Astrocyte (in vitro differentiated cells and primary cell): ENCODE results near the gene KIAA1671. TPM values are rescaled to one million over a fixed set of nuclear protein-coding genes. Genes with fewer than 3 reads are reported as not detected.

Experiments used
- DNase-seq: peaks from one replicate; pipeline ENCODE4 v3.0.0-alpha.2; 2010; ENCODE audit warnings: low read depth
- FAIRE-seq: peaks from 2 replicates; lab custom pipeline; 2011; peaks lifted over from hg19 to GRCh38; lab: Jason Lieb, UNC
- H2AFZ ChIP-seq: 2 replicates; pipeline ENCODE4 v1.6.0; 2012; ENCODE audit warnings: low read depth, low read length, inconsistent platforms
- H3K27ac ChIP-seq: 2 replicates; pipeline ENCODE4 v1.5.1; 2011; ENCODE audit warnings: low read depth, low read length, inconsistent platforms
- H3K27me3 ChIP-seq: 2 replicates; pipeline ENCODE4 v1.6.0; 2011; ENCODE audit warnings: low read length, inconsistent platforms; ENCODE audit not compliant: insufficient read depth
- H3K36me3 ChIP-seq: 2 replicates; pipeline ENCODE4 v1.5.1; 2011; ENCODE audit warnings: low read length, inconsistent platforms; ENCODE audit not compliant: insufficient read depth
- H3K4me1 ChIP-seq: 2 replicates; pipeline ENCODE4 v1.5.1; 2011; ENCODE audit warnings: low read length, inconsistent platforms; ENCODE audit not compliant: insufficient read depth
- H3K4me2 ChIP-seq: 2 replicates; pipeline ENCODE4 v1.6.0; 2012; ENCODE audit warnings: low read length, inconsistent platforms
- H3K4me3 ChIP-seq: 2 replicates; pipeline ENCODE4 v1.5.1; 2011; ENCODE audit warnings: low read depth, mild to moderate bottlenecking, low read length, inconsistent platforms; ENCODE audit not compliant: insufficient read depth
- H3K79me2 ChIP-seq: 2 replicates; pipeline ENCODE4 v1.6.0; 2012; ENCODE audit warnings: mild to moderate bottlenecking, low read length, inconsistent platforms; ENCODE audit not compliant: insufficient read depth
- H3K9ac ChIP-seq: 2 replicates; pipeline ENCODE4 v1.6.0; 2012; ENCODE audit warnings: mild to moderate bottlenecking, low read length, inconsistent platforms
- H3K9me3 ChIP-seq: 2 replicates; pipeline ENCODE4 v1.5.1; 2012; ENCODE audit warnings: low read depth, mild to moderate bottlenecking, low read length, inconsistent platforms; ENCODE audit not compliant: insufficient read depth
- H4K20me1 ChIP-seq: 2 replicates; pipeline ENCODE4 v1.6.0; 2012; ENCODE audit warnings: low read length, inconsistent platforms; ENCODE audit not compliant: insufficient read depth
- H3K27ac Mint-ChIP-seq: one replicate; pipeline ENCODE4 v1.8.0; 2021; ENCODE audit warnings: mild to moderate bottlenecking, mixed read lengths; ENCODE audit not compliant: unreplicated experiment
- H3K27me3 Mint-ChIP-seq: one replicate; pipeline ENCODE4 v1.8.0; 2021; ENCODE audit warnings: low read depth, mixed read lengths; ENCODE audit not compliant: unreplicated experiment
- H3K36me3 Mint-ChIP-seq: one replicate; pipeline ENCODE4 v1.8.0; 2021; ENCODE audit warnings: low read depth, mixed read lengths; ENCODE audit not compliant: unreplicated experiment
- H3K4me1 Mint-ChIP-seq: one replicate; pipeline ENCODE4 v1.8.0; 2021; ENCODE audit warnings: low read depth, mixed read lengths; ENCODE audit not compliant: unreplicated experiment
- H3K4me3 Mint-ChIP-seq: one replicate; pipeline ENCODE4 v1.8.0; 2021; ENCODE audit warnings: mild to moderate bottlenecking, moderate library complexity, mixed read lengths; ENCODE audit not compliant: unreplicated experiment
- H3K9me3 Mint-ChIP-seq: one replicate; pipeline ENCODE4 v1.8.0; 2021; ENCODE audit warnings: mild to moderate bottlenecking, mixed read lengths; ENCODE audit not compliant: unreplicated experiment
- EZH2 ChIP-seq: IDR thresholded peaks from 2 replicates; pipeline ENCODE4 v1.6.1; 2012; ENCODE audit warnings: mild to moderate bottlenecking, low read length, inconsistent platforms; ENCODE audit not compliant: insufficient read depth
- total RNA-seq: library from RNA; stranded (reverse); gene quantifications from 2 replicates; pipeline ENCODE4 v1.2.1, GENCODE V29; 2021
- TF ChIP-seq, protein P1 (sequence below): IDR thresholded peaks from 2 replicates; pipeline ENCODE4 v1.5.1; 2011; ENCODE audit warnings: low read depth, mild to moderate bottlenecking, inconsistent platforms, low read length, moderate library complexity; ENCODE audit not compliant: insufficient read depth

KIAA1671 gene
- total RNA-seq, 1 donor from 2014 or later, result 28.4 TPM

DNA sequence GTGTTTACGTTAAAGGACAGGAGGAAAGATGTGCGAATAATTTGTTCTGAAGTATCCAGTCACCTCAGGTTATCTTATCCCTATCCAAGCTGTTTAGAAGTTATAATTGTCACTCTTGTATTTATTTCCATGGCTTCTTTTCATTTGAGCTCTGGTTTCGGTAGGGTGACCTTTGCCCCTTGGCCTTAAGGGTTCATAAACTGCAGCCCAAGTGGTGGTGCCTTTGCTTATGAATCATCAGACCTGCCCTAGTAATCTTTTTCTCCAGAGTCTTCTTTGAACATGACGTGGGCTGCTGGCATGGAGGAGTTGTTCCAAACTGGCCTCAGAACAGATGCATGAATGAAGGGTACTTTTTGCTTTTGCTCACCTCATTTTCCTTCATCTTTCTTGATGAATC, 240.6 kb downstream of the KIAA1671 start:
- peaks cover 11% of the 10 kb centered on the region for H3K36me3 Mint-ChIP-seq
- no peaks in the 10 kb centered on the region for H3K27me3 Mint-ChIP-seq
- DNase-seq (no peak), FAIRE-seq (no peak)
- no peaks in the 10 kb centered on the region for H3K4me1 Mint-ChIP-seq
- Histone ChIP-seq H3K27ac (no peak overlapping the region), H3K9me3 (no peaks in the 10 kb centered on the region), H3K27me3 (no peaks in the 10 kb centered on the region), H3K4me2 (no peak overlapping the region), H3K4me1 (no peaks in the 10 kb centered on the region), H4K20me1 (no peaks in the 10 kb centered on the region), H3K4me3 (no peak overlapping the region), H3K9ac (no peak overlapping the region), H3K79me2 (no peaks in the 10 kb centered on the region), H3K36me3 (no peaks in the 10 kb centered on the region), H2AFZ (no peak overlapping the region)
- H3K9me3 Mint-ChIP-seq, result no peaks in the 10 kb centered on the region
- H3K4me3 Mint-ChIP-seq, result no peak overlapping the region
- TF ChIP-seq EZH2, result no peak
- TF ChIP-seq, protein P1, sequence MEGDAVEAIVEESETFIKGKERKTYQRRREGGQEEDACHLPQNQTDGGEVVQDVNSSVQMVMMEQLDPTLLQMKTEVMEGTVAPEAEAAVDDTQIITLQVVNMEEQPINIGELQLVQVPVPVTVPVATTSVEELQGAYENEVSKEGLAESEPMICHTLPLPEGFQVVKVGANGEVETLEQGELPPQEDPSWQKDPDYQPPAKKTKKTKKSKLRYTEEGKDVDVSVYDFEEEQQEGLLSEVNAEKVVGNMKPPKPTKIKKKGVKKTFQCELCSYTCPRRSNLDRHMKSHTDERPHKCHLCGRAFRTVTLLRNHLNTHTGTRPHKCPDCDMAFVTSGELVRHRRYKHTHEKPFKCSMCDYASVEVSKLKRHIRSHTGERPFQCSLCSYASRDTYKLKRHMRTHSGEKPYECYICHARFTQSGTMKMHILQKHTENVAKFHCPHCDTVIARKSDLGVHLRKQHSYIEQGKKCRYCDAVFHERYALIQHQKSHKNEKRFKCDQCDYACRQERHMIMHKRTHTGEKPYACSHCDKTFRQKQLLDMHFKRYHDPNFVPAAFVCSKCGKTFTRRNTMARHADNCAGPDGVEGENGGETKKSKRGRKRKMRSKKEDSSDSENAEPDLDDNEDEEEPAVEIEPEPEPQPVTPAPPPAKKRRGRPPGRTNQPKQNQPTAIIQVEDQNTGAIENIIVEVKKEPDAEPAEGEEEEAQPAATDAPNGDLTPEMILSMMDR, result no peak
- no peak overlapping the region for H3K27ac Mint-ChIP-seq

- no peaks in the 10 kb centered on the region for H3K27me3 ChIP-seq
- no peaks in the 10 kb centered on the region for H3K36me3 ChIP-seq
- Mint-ChIP-seq H3K4me3 (no peak overlapping the region), H3K27me3 (no peaks in the 10 kb centered on the region), H3K9me3 (no peaks in the 10 kb centered on the region), H3K4me1 (no peaks in the 10 kb centered on the region), H3K27ac (no peak overlapping the region), H3K36me3 (peaks cover 12% of the 10 kb centered on the region)
- FAIRE-seq (no peak), DNase-seq (no peak)
- no peak overlapping the region for H2AFZ ChIP-seq
- H3K4me2 ChIP-seq, result no peak overlapping the region
- no peak overlapping the region for H3K9ac ChIP-seq
- H3K4me3 ChIP-seq, result no peak overlapping the region
- H3K27ac ChIP-seq, result no peak overlapping the region
- H3K4me1 ChIP-seq, result no peaks in the 10 kb centered on the region
- no peaks in the 10 kb centered on the region for H3K79me2 ChIP-seq
- TF ChIP-seq EZH2, result no peak
- TF ChIP-seq, protein P1, result no peak
- H3K9me3 ChIP-seq, result no peaks in the 10 kb centered on the region
- H4K20me1 ChIP-seq, result no peaks in the 10 kb centered on the region
Measured at GRCh38 chr22:25193548-25193947, 241.0 kb downstream of the KIAA1671 start.

- Histone ChIP-seq H3K4me1 (no peaks in the 10 kb centered on the region), H3K36me3 (no peaks in the 10 kb centered on the region), H3K27ac (no peak overlapping the region), H3K9ac (no peak overlapping the region), H4K20me1 (no peaks in the 10 kb centered on the region), H3K9me3 (no peaks in the 10 kb centered on the region), H3K4me3 (no peak overlapping the region), H3K4me2 (no peak overlapping the region), H3K79me2 (no peaks in the 10 kb centered on the region), H2AFZ (no peak overlapping the region), H3K27me3 (no peaks in the 10 kb centered on the region)
- H3K27ac Mint-ChIP-seq, result no peak overlapping the region
- no peaks in the 10 kb centered on the region for H3K9me3 Mint-ChIP-seq
- TF ChIP-seq, protein P1, result no peak
- TF ChIP-seq EZH2, result no peak
- DNase-seq (no peak), FAIRE-seq (no peak)
- H3K4me1 Mint-ChIP-seq, result peaks cover 4% of the 10 kb centered on the region
- no peak overlapping the region for H3K4me3 Mint-ChIP-seq
- H3K36me3 Mint-ChIP-seq, result peaks cover 11% of the 10 kb centered on the region
- no peaks in the 10 kb centered on the region for H3K27me3 Mint-ChIP-seq
Measured at GRCh38 chr22:25196326-25196725, 243.8 kb downstream of the KIAA1671 start.
